HepG2 (cell line): Measurements from ENCODE around the gene DNAH8.

Source experiments
- CEBPB ChIP-seq: IDR thresholded peaks from 2 replicates; pipeline ENCODE4 v1.6.1; 2011; ENCODE audit warnings: low read depth, low read length, improper control_type of control experiment, borderline replicate concordance
- DPF2 ChIP-seq: sonication (generic); formaldehyde crosslinking; IDR thresholded peaks from 2 replicates; pipeline ENCODE4 v1.4.0; 2020; ENCODE audit warnings: mild to moderate bottlenecking, low read depth, missing genetic modification reagents, borderline replicate concordance
- FOSL1 ChIP-seq: sonication (generic); formaldehyde crosslinking; IDR thresholded peaks from 2 replicates; pipeline ENCODE4 v1.9.0; 2021; ENCODE audit warnings: missing genetic modification reagents, borderline replicate concordance
- IKZF1 ChIP-seq: fragments of 450-650 bp; IDR thresholded peaks from 2 replicates; pipeline ENCODE4 v1.7.1; 2016
- ZNF331 ChIP-seq: sonication (generic); formaldehyde crosslinking; IDR thresholded peaks from 2 replicates; pipeline ENCODE4 v1.4.0; 2020; ENCODE audit warnings: missing genetic modification reagents
- ZNF660 ChIP-seq: sonication (generic); formaldehyde crosslinking; IDR thresholded peaks from 2 replicates; pipeline ENCODE4 v1.5.1; 2020; ENCODE audit warnings: mild to moderate bottlenecking, low read depth, missing genetic modification reagents, borderline replicate concordance
- ZNF768 ChIP-seq: sonication (generic); formaldehyde crosslinking; IDR thresholded peaks from 2 replicates; pipeline ENCODE4 v1.4.0; 2020; ENCODE audit warnings: missing genetic modification reagents
- TF ChIP-seq, protein P1 (sequence below), 2 experiments: sonication (generic) in 1 of 2; formaldehyde crosslinking in 1 of 2; IDR thresholded peaks; 2 replicates each; pipeline versions ENCODE4 v1.5.1 to v1.6.1; 2011 to 2020; ENCODE audit warnings: borderline replicate concordance in 1 of 2, low read depth in 1 of 2, low read length in 1 of 2, mild to moderate bottlenecking in 1 of 2, missing genetic modification reagents in 1 of 2, moderate library complexity in 1 of 2
- TF ChIP-seq, protein P2 (sequence below): sonication (generic); formaldehyde crosslinking; IDR thresholded peaks from 2 replicates; pipeline ENCODE4 v1.4.0; 2020; ENCODE audit warnings: mild to moderate bottlenecking, missing genetic modification reagents
- TF ChIP-seq, protein P3 (sequence below), 2 experiments: IDR thresholded peaks; 2 replicates each; pipeline ENCODE4 v1.6.1; 2011 to 2012; ENCODE audit warnings: low read length in 2 of 2, borderline replicate concordance in 1 of 2, low read depth in 1 of 2, mild to moderate bottlenecking in 1 of 2, moderate library complexity in 1 of 2

DNA sequence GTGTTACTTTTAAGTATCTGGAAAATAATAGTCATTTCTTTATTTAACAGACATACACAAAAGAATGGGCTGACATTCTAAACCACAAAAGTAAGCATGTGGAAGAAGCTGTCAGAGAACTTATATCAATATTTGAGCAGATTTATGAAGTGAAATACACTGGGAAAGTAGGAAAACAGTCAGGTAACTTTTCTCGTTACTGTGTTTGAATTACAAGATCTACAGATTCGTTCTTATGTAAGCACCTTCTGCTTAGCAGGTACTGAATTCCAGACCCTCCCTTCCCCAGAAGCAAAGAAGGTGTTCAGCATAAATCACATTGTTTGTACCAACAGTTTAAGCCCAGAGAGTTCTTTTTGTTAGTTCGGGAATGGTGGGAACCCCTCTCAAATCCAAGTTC lies 88.0 kb downstream of the DNAH8 start:
- TF ChIP-seq, protein P1, sequence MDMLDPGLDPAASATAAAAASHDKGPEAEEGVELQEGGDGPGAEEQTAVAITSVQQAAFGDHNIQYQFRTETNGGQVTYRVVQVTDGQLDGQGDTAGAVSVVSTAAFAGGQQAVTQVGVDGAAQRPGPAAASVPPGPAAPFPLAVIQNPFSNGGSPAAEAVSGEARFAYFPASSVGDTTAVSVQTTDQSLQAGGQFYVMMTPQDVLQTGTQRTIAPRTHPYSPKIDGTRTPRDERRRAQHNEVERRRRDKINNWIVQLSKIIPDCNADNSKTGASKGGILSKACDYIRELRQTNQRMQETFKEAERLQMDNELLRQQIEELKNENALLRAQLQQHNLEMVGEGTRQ (IDR thresholded peaks at IDR 0.05; ENCODE audit: low read depth, low read length), result no peak
- TF ChIP-seq, protein P1 (CRISPR knock-in tag; IDR thresholded peaks at IDR 0.05; ENCODE audit: borderline replicate concordance), result no peak
- no peak for TF ChIP-seq FOSL1 (CRISPR knock-in tag)
- TF ChIP-seq DPF2, result no peak
- no peak for TF ChIP-seq CEBPB
- TF ChIP-seq, protein P2, sequence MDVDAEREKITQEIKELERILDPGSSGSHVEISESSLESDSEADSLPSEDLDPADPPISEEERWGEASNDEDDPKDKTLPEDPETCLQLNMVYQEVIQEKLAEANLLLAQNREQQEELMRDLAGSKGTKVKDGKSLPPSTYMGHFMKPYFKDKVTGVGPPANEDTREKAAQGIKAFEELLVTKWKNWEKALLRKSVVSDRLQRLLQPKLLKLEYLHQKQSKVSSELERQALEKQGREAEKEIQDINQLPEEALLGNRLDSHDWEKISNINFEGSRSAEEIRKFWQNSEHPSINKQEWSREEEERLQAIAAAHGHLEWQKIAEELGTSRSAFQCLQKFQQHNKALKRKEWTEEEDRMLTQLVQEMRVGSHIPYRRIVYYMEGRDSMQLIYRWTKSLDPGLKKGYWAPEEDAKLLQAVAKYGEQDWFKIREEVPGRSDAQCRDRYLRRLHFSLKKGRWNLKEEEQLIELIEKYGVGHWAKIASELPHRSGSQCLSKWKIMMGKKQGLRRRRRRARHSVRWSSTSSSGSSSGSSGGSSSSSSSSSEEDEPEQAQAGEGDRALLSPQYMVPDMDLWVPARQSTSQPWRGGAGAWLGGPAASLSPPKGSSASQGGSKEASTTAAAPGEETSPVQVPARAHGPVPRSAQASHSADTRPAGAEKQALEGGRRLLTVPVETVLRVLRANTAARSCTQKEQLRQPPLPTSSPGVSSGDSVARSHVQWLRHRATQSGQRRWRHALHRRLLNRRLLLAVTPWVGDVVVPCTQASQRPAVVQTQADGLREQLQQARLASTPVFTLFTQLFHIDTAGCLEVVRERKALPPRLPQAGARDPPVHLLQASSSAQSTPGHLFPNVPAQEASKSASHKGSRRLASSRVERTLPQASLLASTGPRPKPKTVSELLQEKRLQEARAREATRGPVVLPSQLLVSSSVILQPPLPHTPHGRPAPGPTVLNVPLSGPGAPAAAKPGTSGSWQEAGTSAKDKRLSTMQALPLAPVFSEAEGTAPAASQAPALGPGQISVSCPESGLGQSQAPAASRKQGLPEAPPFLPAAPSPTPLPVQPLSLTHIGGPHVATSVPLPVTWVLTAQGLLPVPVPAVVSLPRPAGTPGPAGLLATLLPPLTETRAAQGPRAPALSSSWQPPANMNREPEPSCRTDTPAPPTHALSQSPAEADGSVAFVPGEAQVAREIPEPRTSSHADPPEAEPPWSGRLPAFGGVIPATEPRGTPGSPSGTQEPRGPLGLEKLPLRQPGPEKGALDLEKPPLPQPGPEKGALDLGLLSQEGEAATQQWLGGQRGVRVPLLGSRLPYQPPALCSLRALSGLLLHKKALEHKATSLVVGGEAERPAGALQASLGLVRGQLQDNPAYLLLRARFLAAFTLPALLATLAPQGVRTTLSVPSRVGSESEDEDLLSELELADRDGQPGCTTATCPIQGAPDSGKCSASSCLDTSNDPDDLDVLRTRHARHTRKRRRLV (CRISPR knock-in tag), result no peak
- TF ChIP-seq ZNF660 (CRISPR knock-in tag), result no peak
- TF ChIP-seq ZNF768 (CRISPR knock-in tag), result no peak
- TF ChIP-seq, protein P3, sequence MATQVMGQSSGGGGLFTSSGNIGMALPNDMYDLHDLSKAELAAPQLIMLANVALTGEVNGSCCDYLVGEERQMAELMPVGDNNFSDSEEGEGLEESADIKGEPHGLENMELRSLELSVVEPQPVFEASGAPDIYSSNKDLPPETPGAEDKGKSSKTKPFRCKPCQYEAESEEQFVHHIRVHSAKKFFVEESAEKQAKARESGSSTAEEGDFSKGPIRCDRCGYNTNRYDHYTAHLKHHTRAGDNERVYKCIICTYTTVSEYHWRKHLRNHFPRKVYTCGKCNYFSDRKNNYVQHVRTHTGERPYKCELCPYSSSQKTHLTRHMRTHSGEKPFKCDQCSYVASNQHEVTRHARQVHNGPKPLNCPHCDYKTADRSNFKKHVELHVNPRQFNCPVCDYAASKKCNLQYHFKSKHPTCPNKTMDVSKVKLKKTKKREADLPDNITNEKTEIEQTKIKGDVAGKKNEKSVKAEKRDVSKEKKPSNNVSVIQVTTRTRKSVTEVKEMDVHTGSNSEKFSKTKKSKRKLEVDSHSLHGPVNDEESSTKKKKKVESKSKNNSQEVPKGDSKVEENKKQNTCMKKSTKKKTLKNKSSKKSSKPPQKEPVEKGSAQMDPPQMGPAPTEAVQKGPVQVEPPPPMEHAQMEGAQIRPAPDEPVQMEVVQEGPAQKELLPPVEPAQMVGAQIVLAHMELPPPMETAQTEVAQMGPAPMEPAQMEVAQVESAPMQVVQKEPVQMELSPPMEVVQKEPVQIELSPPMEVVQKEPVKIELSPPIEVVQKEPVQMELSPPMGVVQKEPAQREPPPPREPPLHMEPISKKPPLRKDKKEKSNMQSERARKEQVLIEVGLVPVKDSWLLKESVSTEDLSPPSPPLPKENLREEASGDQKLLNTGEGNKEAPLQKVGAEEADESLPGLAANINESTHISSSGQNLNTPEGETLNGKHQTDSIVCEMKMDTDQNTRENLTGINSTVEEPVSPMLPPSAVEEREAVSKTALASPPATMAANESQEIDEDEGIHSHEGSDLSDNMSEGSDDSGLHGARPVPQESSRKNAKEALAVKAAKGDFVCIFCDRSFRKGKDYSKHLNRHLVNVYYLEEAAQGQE (IDR thresholded peaks at IDR 0.05; ENCODE audit: borderline replicate concordance in 1 of 2, low read depth in 1 of 2, low read length in 2 of 2), result no peak
- TF ChIP-seq IKZF1, result no peak
- no peak for TF ChIP-seq ZNF331 (CRISPR knock-in tag)
